Heart right ventricle (tissue), 16 donors: ENCODE measurements around the gene MBNL1. TPM values are rescaled to one million over a fixed set of nuclear protein-coding genes. Genes with fewer than 3 reads are reported as not detected.

ENCODE experiments used
- ATAC-seq, 8 donors: fragments of 200-7000 bp; cut with Tn5 transposase; one replicate each; pipeline ENCODE4 v1.9.1; 2020; ENCODE audit warnings: mild to moderate bottlenecking in 8 of 8, moderate library complexity in 8 of 8, moderate number of reproducible peaks in 1 of 8
- DNase-seq, 2 donors: peaks; one replicate each; pipeline ENCODE4 v3.0.0-alpha.2; 2020
- H3K27ac ChIP-seq, 10 donors: fragments of 200-600 bp; sonication (generic) in 2 of 10; one replicate each; pipeline versions ENCODE4 v1.5.0 to v1.8.0; 2020 to 2022; ENCODE audit warnings: mild to moderate bottlenecking in 3 of 10
- H3K27me3 ChIP-seq, 7 donors: fragments of 200-600 bp; one replicate each; pipeline ENCODE4 v1.8.0; 2021 to 2022; ENCODE audit warnings: mild to moderate bottlenecking in 2 of 7
- H3K36me3 ChIP-seq, 9 donors: fragments of 200-600 bp; sonication (generic) in 1 of 9; one replicate each; pipeline versions ENCODE4 v1.5.0 to v1.8.0; 2020 to 2022; ENCODE audit warnings: mild to moderate bottlenecking in 2 of 9
- H3K4me1 ChIP-seq, 9 donors: fragments of 200-600 bp; sonication (generic) in 1 of 9; one replicate each; pipeline versions ENCODE4 v1.5.0 to v1.8.0; 2020 to 2022; ENCODE audit warnings: mild to moderate bottlenecking in 4 of 9
- H3K4me3 ChIP-seq, 10 donors: fragments of 200-600 bp; sonication (generic) in 2 of 10; one replicate each; pipeline versions ENCODE4 v1.5.0 to v1.8.0; 2020 to 2022; ENCODE audit warnings: mild to moderate bottlenecking in 7 of 10, moderate library complexity in 2 of 10
- H3K9me3 ChIP-seq, 11 donors: fragments of 200-600 bp in 10 of 11; sonication (generic) in 2 of 11; one replicate each; pipeline versions ENCODE4 v1.5.0 to v1.8.0; 2013 to 2022; ENCODE audit warnings: mild to moderate bottlenecking in 2 of 11, control low read depth in 1 of 11, moderate library complexity in 1 of 11
- CTCF ChIP-seq, 9 donors: fragments of 200-600 bp; sonication (generic) in 2 of 9; IDR thresholded peaks; one replicate each; pipeline versions ENCODE4 v1.5.0 to v1.8.0; 2021 to 2022; ENCODE audit warnings: antibody characterized with exemption in 9 of 9, mild to moderate bottlenecking in 5 of 9, moderate library complexity in 1 of 9
- WGBS, 2 donors: extraction: QIAGEN DNeasy Blood & Tissue Kit; methylation state at CpG; one replicate each; pipeline ENCODE4 v1.1.7; 2013; ENCODE audit warnings: inconsistent platforms in 1 of 2; 5-methylcytosine and 5-hydroxymethylcytosine counted together
- intact Hi-C, 10 donors: fragments of 100-400 bp; cut with DNase I; formaldehyde crosslinking; loops; one replicate each; pipeline versions ENCODE4 v1.11.1 to v1.14.2; 2022
- polyA plus RNA-seq, 2 donors: library from polyadenylated mRNA; stranded (reverse); fragments of 200-250 nt; gene quantifications; one replicate each; pipeline ENCODE4 v1.2.3, GENCODE V29; 2013
- total RNA-seq, 10 donors: library from RNA; stranded (reverse); fragmentation: NEBNext Ultra II Directional in 3 of 10; extraction: Animal tissue kit (Norgen Biotek cat#: 25700) in 3 of 10; gene quantifications; one replicate each; pipeline versions ENCODE4 v1.2.1 to v1.2.4, GENCODE V29; 2021 to 2023
- donor health status: Arrhythmogenic right ventricular cardiomyopathy.
- donor health status: ischemic (EF 13 %, LVEDD 7.1; RV severe dilation, severe dysfunction).
- donor health status: healthy with polysubstance abuse.
- donor health status: DM: no; HTN: yes; CAD: no.
- donor health status: DM: no; HTN: no; CAD: no.
- donor health status: ischemic (EF 25% LVEDD 6.9; RV normal size, moderate dysfunction).
- donor health status: ischemic (EF 25% LVEDD 5.7; RV mildly dilated, moderate dysfunction).
- donor health status: healthy.
- donor health status: DM: yes; HTN: yes; CAD: no.
- donor health status: Ischemic cardiomyopathy.
- donor health status: ischemic (EF 35%, LVEDD 5.7; RV mildly dilated, moderate dysfunction).
- donor health status: nonischemic (EF 11% LVEDD 7.7; RV severe dilation, severe dysfunction).
- donor health status: DM: yes; HTN: yes; CAD: no.
- donor health status: PGD.
- donor health status: ischemic (EF 29% LVEDD 5.4; RV normal size, mild dysfunction).
- donor health status: nonischemic (EF 23%, LVEDD 6.1; RV moderate dilation, normal function).

MBNL1 gene
- total and polyA plus RNA-seq, 12 donors = 33.1 to 236 (median 189) TPM

GRCh38 chr3:152287898-152288576 lies 19.3 kb downstream of the MBNL1 start:
- DNase-seq (no peak), ATAC-seq (no peak)
- H3K36me3 ChIP-seq = no peaks in the 10 kb centered on the region
- 46 to 51% methylated on average over 6 of the region's 6 CpGs for WGBS, 2 donors
- peak overlapping the region in 6 of 10 donors; percentile 5 to 34 (median 22) for H3K27ac ChIP-seq
- H3K4me3 ChIP-seq = peak overlapping the region in 2 of 10 donors; percentile 0 to 7
- no peaks in the 10 kb centered on the region for H3K9me3 ChIP-seq
- peaks cover 2 to 96% (median 86%) of the 10 kb centered on the region in 9 donors for H3K4me1 ChIP-seq
- intact Hi-C loops = no loop called here
- H3K27me3 ChIP-seq = no peaks in the 10 kb centered on the region
- TF ChIP-seq CTCF (IDR thresholded peaks at IDR 0.05) = no peak

GRCh38 chr3:152288681-152289080 lies 20.0 kb downstream of the MBNL1 start:
- Histone ChIP-seq H3K27ac (peak overlapping the region in 6 of 10 donors; percentile 2 to 34 (median 22)), H3K27me3 (no peaks in the 10 kb centered on the region), H3K4me1 (peaks cover 2 to 96% (median 86%) of the 10 kb centered on the region in 9 donors), H3K36me3 (no peaks in the 10 kb centered on the region), H3K9me3 (no peaks in the 10 kb centered on the region), H3K4me3 (no peak overlapping the region)
- no peak for DNase-seq
- intact Hi-C loops = no loop called here
- TF ChIP-seq CTCF (IDR thresholded peaks at IDR 0.05) = no peak
- no peak for ATAC-seq
- 75 to 89% methylated on average over 1 of the region's 1 CpG for WGBS, 2 donors

- intact Hi-C loops = no loop called here
- WGBS, 2 donors = 86 to 92% methylated on average over 3 of the region's 3 CpGs
- no peak for ATAC-seq
- no peaks in the 10 kb centered on the region for H3K36me3 ChIP-seq
- DNase-seq = no peak
- peaks cover 2 to 96% (median 82%) of the 10 kb centered on the region in 9 donors for H3K4me1 ChIP-seq
- no peak for TF ChIP-seq CTCF (IDR thresholded peaks at IDR 0.05)
- no peaks in the 10 kb centered on the region for H3K9me3 ChIP-seq
- H3K27ac ChIP-seq = peak overlapping the region in 2 of 10 donors; percentile 59
- no peak overlapping the region for H3K4me3 ChIP-seq
- H3K27me3 ChIP-seq = no peaks in the 10 kb centered on the region
These were observed 21.0 kb downstream of the MBNL1 start for GRCh38 chr3:152289708-152290107.

GRCh38 chr3:152290374-152290773 lies 21.6 kb downstream of the MBNL1 start:
- H3K27me3 ChIP-seq = no peaks in the 10 kb centered on the region
- TF ChIP-seq CTCF (IDR thresholded peaks at IDR 0.05) = no peak
- no peak for DNase-seq
- H3K4me3 ChIP-seq = no peak overlapping the region
- no peak for ATAC-seq
- intact Hi-C loops = no loop called here
- H3K27ac ChIP-seq = peak overlapping the region in 6 of 10 donors; percentile 38 to 71 (median 59)
- H3K9me3 ChIP-seq = no peaks in the 10 kb centered on the region
- peaks cover 2 to 96% (median 82%) of the 10 kb centered on the region in 9 donors for H3K4me1 ChIP-seq
- no peaks in the 10 kb centered on the region for H3K36me3 ChIP-seq
